ENCODE data around the gene FREM3.
"Not testable (repeated sequence)": the region's sequence is repeated elsewhere in the genome, so short reads cannot be mapped to it uniquely, and the experiment has no call there.

Gene FREM3

GRCh38 chr4:143726714-143727113, 26.2 kb upstream of the FREM3 start:
- DNase-seq (ENCODE audit: low read depth): no peak
- no peak for TF ChIP-seq CTCF (conservative IDR thresholded peaks at IDR 0.05; ENCODE audit: low read length)
- no peak overlapping the region for H3K4me3 ChIP-seq (ENCODE audit: low read length)

DNA sequence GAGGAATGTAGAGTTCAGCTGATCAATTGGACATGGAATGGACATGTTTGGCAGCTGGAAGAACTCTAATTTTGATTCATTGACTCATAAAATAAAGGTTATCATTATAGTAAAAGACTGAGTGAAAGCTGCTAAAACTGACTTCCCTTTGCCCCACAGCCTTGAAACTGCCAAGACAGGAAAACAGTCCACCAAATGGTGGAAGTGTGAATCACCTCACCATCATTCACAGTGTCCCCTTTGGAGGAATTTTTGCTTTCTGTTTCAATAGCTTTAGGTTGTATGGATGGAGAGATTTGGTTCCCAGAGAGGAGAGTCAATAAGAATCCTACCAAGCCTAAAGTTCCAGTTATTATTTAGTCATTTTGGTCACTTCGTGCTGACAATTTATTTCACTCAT, 20.8 kb upstream of the FREM3 start:
- TF ChIP-seq CTCF (conservative IDR thresholded peaks at IDR 0.05; ENCODE audit: low read length): no peak
- no peak overlapping the region for H3K4me3 ChIP-seq (ENCODE audit: low read length)
- DNase-seq (ENCODE audit: low read depth): no peak

- not testable (repeated sequence) for H3K4me3 ChIP-seq (ENCODE audit: low read length); DNase-seq (ENCODE audit: low read depth)
Observed at GRCh38 chr4:143718748-143719147, 18.3 kb upstream of the FREM3 start.

GRCh38 chr4:143713955-143714625, 13.6 kb upstream of the FREM3 start:
- no peak overlapping the region for H3K4me3 ChIP-seq (ENCODE audit: low read length)
- no peak for TF ChIP-seq CTCF (conservative IDR thresholded peaks at IDR 0.05; ENCODE audit: low read length)
- no peak for DNase-seq (ENCODE audit: low read depth)

- no peak for TF ChIP-seq CTCF (conservative IDR thresholded peaks at IDR 0.05; ENCODE audit: low read length)
- no peak for DNase-seq (ENCODE audit: low read depth)
- H3K4me3 ChIP-seq (ENCODE audit: low read length): no peak overlapping the region
Observed at GRCh38 chr4:143713553-143713952, 13.1 kb upstream of the FREM3 start.

GRCh38 chr4:143712155-143712550, 11.7 kb upstream of the FREM3 start:
- no peak for TF ChIP-seq CTCF (conservative IDR thresholded peaks at IDR 0.05; ENCODE audit: low read length)
- no peak overlapping the region for H3K4me3 ChIP-seq (ENCODE audit: low read length)
- DNase-seq (ENCODE audit: low read depth): no peak

GRCh38 chr4:143711543-143712154, 11.2 kb upstream of the FREM3 start:
- no peak overlapping the region for H3K4me3 ChIP-seq (ENCODE audit: low read length)
- no peak for TF ChIP-seq CTCF (conservative IDR thresholded peaks at IDR 0.05; ENCODE audit: low read length)
- no peak for DNase-seq (ENCODE audit: low read depth)

All from AG10803 (cell line).